NCI-H2227 treated with DMSO at 0.1 percent for 48 hours (cell line): ENCODE results near the gene HK2.
A peak's percentile ranks its signal among the peaks of the same experiment; 100 is the strongest.

Experiments used
- DNase-seq: peaks from one replicate; lab custom pipeline; 2025; lab: John Stamatoyannopoulos, UW

The HK2 gene

GRCh38 chr2:74857215-74857614 is 23.3 kb downstream of the HK2 start:
- no peak for DNase-seq

GRCh38 chr2:74857725-74858124 is 23.8 kb downstream of the HK2 start:
- no peak for DNase-seq

DNA sequence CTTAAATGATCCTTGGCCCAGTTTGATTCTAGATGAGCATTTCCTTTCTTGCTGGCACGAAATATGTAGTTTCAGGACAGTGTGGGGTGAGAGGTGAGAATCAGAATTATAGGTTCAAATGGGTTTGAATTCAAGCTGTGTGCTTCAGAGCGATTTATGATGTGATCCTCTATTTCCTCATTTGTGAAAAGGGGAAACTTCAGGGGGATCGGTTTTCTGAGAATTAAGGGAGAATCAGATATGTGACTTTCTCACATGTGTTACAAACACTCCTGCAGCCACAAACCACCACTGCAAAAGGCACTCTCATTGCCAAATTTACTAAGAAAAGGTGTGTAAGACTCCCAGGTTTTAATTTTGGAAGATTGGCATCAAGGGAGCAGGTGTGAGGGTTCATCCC is 24.4 kb downstream of the HK2 start:
- DNase-seq = peak; percentile 42

DNA sequence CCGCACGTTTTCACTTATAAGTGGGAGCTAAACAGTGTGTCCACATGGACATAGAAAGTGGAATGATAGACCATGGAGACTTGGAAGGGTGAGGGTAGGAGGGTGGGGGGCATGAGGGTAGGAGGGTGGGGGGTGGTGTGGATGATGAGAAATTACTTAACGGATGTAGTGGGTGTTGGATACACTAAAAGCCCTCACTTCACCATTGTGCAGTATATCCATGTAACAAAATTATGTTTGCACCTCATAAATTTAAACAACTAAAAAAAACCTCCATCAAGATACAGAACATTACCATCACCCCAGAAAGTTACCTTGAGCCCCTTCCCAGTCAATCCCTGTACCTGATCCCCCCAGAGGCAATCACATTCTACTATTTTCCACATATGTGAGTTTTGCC is 26.2 kb downstream of the HK2 start:
- DNase-seq = no peak

DNA sequence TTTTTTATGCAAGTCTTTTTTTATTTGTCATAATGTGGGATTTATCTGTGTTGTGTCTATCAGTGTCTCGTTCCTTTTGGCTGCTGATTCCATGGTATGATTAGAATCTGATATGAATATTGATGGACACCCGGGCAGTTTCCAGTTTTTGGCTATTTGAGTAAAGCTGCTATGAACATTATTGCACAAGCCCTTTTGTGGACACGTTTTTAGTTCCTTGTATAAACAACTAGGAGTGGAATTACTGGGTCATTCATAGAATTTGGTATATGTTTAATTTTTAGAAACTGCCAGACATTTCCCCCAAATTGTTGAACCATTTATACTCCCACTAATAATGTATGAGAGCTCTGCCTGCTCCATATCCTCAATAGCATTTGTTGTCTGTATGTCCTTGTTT is 26.6 kb downstream of the HK2 start:
- no peak for DNase-seq

- DNase-seq = no peak
Observed at GRCh38 chr2:74861531-74861930, 27.6 kb downstream of the HK2 start.

DNA sequence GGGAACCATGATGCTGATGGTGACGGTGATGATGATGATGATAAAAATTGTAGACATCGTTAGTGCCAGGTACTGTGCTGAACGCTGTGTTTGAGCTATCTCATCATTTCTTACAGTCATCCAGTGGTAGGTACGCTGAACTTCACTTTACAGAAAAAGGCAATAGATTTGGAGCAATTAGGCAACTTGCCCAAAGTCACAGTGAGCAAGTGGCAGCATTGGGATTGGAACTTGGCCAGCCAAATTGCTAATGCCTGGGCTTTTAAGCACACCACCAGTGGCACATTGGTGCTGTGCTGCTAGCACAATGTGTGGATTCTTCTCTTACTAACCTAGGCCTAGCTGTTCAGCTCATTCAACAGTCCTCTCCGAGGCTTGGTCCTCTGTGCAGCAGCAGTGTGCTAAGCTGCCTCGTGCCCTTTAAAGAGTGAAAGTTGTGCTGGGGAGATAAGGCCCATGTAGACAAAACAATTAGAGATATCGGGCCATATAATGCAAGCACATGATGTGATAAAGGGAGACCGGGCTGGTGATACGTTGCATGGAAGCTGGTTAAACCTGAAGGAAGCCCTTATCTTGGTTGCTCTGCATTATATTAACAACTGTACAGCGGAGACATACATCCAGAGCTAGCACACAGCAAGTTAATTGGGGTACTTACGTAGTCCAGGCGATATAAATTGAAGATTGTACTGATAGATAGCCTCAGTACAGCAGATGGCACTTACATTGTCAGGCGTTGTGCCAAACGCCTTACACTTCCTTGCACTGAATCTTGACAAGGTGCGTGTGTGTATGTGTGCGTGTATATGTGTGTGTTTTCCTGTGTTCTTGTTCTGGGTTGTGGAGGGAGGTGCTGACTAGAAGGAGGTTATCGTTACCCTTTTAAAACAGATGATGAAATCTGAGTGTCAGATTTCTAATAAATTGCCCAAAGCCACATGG is 28.4 kb downstream of the HK2 start:
- DNase-seq = no peak

DNA sequence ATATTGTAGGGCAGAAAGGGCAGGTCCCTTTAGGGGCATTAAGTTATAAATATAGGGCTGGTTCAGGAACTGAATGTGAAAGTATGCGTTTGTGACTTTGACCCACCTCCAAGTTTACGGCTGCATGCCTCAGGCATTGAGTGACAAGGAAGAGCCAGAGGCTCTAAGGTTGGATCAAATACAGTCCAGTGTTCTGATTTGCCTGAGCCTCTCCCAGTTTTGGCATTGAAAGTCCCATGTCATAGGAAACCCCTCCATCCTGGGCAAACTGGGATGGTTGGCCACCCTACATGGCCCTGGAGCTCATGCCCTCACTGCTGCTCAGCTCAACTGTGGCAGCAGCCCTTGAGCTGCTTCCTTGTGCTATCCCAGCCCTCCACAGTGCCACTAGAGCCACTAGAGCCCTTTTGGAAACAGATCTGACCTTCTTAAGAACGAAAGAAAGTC is 29.9 kb downstream of the HK2 start:
- no peak for DNase-seq

DNA sequence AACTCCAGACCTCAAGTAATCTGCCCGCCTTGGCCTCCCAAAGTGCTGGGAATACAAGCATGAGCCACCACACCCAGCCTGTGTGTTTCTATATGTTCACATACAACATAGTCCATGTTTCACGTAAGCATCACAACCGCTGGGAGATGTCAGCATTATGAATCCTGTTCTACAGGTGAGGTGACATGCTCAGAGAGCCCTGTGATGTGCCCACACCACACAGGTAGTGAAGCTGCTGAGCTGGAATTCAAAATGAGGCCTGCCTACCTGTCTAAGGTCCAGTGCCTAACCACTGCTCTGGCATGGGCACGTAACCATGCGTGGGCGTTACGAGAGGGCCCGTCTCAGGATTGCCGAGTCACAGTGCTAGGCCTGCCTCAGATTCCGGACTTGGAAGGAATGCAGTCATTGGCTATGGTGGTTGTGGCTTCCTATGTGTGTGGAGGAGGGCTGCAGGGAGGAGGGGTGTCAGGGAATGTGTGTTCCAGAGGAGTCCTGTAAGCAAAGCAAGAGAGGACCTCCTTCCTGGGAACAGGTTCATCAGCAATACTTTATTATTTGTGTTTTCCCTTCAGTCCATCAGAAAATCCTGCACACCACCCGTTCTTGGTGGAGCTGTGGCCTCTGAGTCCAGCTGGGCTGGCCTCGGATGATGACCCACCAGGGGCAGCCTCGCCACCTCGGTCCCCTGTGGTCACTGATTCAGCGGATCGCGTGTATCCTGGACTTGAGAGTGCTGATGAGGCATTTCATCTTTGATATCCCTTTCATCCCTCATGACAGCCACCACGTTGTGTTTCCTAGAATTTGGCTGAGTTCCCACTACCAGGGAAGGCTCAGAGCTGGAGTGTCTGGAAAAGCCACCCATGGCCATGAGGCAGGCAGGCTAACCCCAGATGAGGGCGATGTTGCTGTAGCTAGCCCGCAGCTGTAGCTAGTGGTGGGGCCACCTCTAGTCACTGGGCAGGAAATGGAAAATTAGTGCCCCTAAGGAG is 31.1 kb downstream of the HK2 start:
- no peak for DNase-seq

GRCh38 chr2:74865770-74866674 is 32.1 kb downstream of the HK2 start:
- DNase-seq = no peak

GRCh38 chr2:74867841-74868658 is 34.1 kb downstream of the HK2 start:
- DNase-seq = no peak

- no peak for DNase-seq
Observed at GRCh38 chr2:74869517-74869916, 35.6 kb downstream of the HK2 start.

DNA sequence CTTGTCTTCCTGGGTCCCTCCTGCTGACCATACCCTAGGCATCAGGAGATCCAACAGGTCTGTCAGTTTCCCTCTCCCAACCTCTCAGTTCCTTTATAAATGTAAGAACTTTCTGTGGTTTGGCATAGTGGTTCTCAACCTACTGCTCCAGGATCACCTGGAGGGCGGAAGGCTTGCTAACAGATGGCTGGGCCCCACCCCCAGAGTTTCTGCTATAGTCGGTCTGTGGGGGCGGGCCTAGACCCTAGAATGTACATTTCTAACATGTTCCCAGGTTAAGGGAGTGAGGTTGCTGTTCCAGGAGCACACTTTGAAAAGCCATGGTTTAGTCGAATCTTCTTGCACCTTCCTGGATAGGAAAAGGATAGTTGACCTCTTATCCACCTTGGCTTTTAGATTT is 37.0 kb downstream of the HK2 start:
- DNase-seq = no peak

- no peak for DNase-seq
Observed at GRCh38 chr2:74871414-74871813, 37.5 kb downstream of the HK2 start.

DNA sequence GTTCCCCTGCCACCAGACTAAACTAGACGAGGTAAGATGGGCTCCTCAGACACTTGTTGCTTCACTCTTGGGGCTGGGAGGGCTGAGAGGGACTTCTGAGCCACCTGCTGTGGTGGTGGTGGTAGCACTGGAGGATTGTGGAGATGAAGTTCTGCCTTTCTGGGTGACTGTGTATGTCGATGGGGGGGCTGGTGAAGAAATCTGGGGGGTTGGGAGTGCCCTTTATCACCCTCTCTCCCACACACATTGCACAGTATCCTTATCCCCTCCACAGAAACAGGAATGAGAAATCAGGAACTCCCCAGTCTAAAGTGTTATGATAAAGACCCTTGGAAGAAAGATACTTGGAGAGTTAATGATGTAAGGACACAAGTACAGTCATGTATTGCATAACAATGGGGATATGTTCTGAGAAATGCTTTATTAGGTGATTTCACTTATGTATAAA is 38.5 kb downstream of the HK2 start:
- DNase-seq = no peak

DNA sequence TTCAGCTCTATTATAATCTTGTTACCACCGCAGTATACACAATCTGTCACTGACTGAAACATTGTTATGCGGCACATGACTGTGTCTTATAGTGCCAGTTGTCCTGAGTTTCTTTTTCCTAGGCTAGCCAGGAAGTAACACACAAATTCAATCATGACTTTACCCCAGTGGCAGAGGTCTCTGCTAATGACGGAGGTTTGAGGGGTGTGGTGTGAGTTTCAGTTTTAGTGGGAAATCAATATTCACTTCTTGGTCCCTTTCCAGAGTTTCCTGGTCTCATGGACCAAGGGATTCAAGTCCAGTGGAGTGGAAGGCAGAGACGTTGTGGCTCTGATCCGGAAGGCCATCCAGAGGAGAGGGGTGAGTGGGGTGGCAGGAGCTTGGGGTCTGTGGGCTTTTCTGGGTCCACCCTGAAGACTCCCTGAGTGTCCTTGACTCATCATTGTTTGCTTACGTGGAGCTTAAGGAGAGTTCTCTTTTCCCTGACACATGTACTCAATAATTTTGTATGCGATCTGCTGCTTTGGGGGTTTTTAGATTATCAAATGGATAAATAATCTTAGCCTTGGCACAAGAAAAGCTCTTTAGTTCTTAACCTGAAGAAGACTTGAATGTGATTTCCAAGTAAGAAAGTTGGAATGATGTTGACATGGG is 39.2 kb downstream of the HK2 start:
- no peak for DNase-seq

GRCh38 chr2:74873678-74874640 is 40.0 kb downstream of the HK2 start:
- DNase-seq = no peak

DNA sequence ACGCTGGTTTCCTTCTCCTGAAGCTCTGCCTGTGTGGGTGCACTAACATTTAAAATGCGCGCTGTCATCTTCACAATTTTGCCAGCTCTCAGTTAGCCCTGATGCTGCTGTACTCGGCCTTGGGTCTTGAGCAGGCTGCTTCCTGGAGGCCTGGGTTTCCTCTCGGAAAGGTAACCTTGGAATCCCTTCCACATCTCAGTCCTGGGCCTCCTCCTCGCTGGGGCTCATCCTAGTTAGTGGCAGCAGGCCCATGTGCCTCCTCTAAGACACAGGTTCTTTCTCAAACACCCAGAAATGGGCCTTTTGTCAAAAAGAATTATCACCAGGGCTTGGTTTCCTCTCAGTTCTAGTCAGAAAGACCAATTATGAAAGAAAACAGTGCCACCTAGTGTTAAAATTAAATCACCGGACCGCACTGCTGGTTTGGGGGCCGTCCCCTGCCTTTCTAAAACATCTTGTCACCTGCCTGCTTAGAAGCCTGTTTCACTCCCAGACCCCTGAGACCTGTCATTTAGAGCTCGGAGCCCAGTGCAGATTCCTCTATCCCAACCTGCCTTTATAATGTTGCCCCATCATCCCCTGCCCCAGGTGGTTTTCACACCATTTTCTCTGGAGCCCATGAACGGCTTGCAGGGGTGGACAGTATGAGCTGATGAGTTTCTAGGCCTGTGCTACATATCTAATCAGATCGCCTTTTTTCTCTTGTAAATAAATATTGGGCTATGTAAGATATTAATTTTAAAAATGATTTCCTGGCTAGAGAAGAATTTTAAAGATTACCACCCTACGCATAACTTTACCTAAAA is 42.4 kb downstream of the HK2 start:
- DNase-seq = peak; percentile 72
